GM19372 (cell line): Measurements from ENCODE around the gene FXYD2.

Experiments
- ATAC-seq: cut with Tn5 transposase; IDR thresholded peaks from one replicate; pipeline ENCODE4 v1.9.1; 2021; ENCODE audit warnings: mild to moderate bottlenecking, low read depth, moderate library complexity; ENCODE audit not compliant: unreplicated experiment

Gene FXYD2

GRCh38 chr11:117807482-117808327, 16.8 kb downstream of the FXYD2 start:
- no peak for ATAC-seq

GRCh38 chr11:117806846-117807245, 17.7 kb downstream of the FXYD2 start:
- ATAC-seq = no peak

GRCh38 chr11:117805045-117805444, 19.5 kb downstream of the FXYD2 start:
- no peak for ATAC-seq

DNA sequence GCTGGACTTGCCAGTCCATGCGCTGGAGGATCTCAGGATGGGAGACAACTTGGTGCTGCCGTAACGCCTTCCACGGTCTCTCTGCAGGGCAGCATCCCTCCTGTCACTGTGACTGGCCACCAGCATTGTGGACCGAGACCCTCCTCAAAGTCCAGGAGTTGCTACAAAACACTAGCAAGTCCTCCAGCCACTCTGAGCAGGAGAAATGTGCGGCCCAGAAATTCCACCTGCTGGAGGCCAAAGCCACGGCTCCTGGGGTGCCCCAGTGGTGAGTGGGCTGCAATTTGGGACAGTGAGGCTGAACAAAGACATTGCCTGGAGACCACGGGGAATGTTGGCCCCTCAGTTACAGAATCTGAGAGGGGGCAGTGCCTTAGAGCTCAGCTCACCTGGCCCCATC, 20.6 kb downstream of the FXYD2 start:
- ATAC-seq = no peak

DNA sequence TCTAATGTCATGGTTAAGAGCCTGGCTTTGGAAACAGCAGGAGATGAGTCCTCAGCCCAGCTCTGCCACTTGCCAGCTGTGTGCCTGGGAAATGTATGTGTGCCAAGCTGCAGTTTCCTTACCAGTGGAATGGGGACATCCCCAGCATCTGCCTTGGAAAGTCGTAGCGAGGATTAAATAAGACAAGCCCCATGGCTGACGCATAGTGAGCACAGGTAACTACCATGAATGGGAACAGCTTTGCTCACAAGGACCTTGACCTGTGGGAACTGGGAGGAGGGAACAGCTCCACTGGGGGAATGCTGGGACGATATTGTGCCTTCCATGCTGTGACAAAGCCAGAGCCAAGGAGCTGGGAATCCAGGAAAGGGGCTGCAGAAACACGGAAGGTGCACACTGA, 24.9 kb downstream of the FXYD2 start:
- ATAC-seq = no peak

GRCh38 chr11:117796872-117797529, 27.5 kb downstream of the FXYD2 start, which contains the start of gene DSCAML1:
Gene DSCAML1 (minus strand): TSS chr11:117797216. CDS start chr11:117797079, 137 bp downstream.
- no peak for ATAC-seq

- no peak for ATAC-seq
Measured at GRCh38 chr11:117796456-117796871, 28.1 kb downstream of the FXYD2 start.

DNA sequence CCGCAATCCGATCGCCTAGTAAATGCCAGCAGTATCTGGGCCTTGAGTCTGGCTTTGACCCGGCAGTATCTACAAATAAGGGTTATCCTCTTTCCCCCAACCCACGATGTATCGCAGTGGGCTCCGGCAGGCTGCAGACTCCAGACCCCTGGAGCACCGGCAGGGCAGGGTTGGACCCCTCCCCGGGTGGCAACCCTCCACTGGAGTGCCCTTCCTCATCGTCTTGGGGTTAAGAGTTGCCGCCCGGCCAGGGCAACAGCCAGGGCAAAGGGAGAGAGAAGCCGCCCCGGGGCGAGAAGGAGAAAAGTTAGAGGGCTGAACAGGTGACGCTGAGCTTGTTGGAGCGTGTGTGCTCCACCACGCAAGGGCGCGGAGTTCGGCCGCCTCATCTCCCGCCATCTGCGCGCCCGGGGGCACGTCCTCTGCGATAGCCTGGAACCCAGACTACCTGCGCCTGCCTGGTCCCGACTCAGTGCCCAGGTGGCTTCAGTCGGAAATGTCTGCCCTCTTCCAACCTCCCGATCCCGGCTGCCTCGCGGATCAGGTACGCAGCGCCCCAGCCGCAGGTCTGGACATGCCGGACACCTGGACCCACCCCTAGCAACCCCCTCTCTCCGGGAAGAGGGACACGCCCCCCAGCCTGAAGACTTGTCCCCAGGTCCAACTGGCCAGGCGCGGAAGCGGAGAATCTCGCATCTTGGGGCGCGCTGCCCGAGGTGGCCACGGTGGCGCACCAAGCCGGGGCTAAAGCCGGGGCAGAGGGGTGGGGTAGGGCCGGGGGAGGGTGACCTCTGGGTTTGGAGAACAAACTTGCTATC, 28.7 kb downstream of the FXYD2 start:
- no peak for ATAC-seq

DNA sequence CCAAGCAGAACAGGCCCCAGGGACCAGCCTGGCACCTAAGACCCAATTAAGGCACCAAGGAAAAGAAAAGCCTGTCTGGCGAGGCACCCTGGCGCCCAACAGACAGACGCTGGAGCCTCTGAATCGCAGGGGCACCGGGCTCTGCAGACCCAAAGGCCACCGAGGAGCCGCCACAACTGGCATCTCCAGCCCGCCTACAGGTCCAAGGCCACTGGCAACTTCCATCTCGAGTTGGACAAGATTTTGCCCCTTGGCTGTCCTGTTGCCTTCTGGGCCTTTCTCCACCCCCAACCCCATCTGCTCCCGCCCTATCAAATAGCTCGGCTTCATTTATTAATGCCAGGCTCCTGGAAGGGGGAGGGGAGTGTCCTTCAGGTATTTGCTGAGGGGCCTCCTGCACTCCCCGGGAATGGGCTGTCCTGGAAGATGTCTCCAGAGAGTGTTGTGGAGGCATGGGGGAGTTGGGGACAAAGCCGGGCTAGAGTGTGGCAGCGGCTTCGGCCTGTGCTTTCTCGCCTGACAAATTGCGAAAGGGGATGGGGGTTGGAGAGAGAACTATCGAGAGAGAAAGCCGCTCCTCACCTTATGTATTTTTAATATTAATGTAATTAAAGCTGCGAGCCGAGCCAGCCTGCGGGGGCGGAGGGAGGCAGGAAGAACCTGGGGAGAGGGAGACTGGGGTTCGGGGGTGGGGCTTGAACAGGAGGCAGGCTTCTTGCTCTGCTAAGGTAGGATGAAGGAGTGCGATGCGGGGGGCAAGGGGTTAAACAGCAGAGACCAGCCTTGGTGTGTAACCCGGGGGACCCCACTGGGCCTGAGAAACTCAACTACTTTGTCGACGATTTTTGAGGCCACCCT, 29.5 kb downstream of the FXYD2 start:
- ATAC-seq = no peak

DNA sequence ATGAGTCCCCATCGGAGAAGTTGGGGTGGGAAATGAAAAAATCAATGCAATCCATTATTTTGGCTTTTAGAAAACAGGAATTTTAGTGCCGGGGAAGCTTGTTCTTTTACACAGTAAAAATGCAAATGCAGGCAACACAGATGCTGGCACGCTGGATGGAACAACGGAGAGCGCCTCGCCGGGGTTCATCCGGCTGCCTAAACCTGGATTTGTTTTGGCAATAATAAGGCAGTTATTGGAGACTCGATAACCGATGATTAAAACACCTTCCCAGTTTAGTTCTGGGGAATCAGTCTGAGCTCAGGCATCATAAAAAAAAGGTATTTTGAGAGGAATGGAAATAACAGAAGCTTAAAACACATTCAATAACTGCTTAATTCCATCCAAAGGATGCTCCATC, 30.4 kb downstream of the FXYD2 start:
- ATAC-seq = no peak

- no peak for ATAC-seq
Measured at GRCh38 chr11:117793583-117793982, 31.0 kb downstream of the FXYD2 start.

DNA sequence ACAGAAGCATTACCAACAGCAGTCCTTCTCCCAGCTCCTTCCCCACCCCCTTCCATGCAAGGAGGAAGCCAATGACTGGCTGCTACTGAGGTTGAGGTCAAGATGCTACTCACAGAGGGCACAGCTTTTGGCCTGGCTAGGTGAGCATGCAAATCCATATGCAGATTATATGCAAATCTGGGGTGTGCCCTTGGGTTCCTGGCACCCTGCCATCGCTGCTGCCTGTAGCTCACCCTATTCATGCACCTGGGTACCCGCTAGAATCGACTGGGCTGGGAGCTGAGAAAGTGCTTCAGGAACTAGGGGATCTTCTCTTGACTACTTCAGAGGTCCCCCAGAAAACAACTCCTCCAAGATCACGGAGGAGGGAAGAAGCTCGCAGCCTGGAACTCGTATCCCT, 31.6 kb downstream of the FXYD2 start:
- no peak for ATAC-seq

DNA sequence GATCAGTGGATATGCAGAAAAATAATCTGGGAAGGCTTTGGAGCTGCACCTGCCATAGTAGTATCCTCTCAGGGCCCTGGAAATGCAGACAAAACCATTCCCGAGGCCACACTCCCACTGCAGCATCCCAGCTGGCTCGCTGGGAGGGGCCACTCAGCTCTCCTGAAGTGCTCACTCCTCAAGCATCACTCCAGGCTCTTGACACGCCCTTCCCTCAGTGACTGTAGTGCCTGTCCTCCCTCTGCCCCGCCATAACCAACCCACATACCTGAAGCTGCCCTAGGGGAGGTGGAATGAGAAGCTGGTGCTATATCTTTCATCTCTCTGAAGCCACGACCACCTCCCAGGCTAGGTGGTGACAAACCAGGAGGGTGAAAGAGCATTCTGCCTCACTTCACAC, 32.3 kb downstream of the FXYD2 start:
- ATAC-seq = no peak

GRCh38 chr11:117790279-117790678, 34.3 kb downstream of the FXYD2 start:
- no peak for ATAC-seq

DNA sequence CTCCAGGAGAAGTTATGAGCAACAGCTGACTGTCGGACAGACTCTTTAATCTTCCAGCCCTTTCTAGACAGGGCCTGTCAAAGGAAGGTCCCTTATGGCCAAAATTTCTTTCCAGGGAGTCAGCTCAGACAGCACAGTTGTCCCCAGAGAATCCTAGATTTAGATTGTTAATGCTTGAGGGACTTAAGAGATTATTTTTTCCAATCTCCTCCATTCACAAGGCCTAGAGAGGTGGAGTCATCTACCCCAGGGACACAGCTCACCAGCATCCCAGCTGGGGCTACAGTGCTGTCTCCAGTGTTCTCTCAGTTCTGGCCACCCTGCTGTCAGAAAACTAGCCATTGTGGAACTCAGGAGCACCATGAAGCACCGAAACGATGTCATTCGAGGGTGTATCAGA, 35.3 kb downstream of the FXYD2 start:
- ATAC-seq = no peak

GRCh38 chr11:117786135-117786870, 38.2 kb downstream of the FXYD2 start:
- ATAC-seq = no peak

- no peak for ATAC-seq
Measured at GRCh38 chr11:117782101-117782500, 42.4 kb downstream of the FXYD2 start.

GRCh38 chr11:117781627-117782026, 42.9 kb downstream of the FXYD2 start:
- no peak for ATAC-seq

DNA sequence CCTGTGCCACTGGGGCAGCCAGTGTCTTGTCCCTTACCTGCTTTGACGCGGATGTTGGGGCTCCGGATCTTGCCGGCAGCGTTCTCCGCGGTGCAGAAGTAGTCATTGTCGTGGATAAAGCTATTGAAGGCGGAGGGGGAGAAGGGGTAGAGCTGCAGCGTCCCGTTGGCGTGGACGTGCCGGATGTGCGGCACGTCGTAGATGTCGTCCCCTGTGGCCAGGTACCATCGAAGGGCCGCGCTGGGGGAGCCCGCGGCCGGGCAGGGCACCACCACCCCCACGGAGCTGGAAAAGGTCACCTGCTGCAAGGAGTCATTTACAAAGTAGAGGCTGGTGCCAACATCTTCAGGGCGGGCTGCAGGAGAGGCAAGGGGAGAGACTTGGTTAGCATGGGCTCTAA, 44.1 kb downstream of the FXYD2 start:
- no peak for ATAC-seq
